ENCODE results near the gene MAPRE3. TPM values are rescaled to one million over a fixed set of nuclear protein-coding genes. Genes with fewer than 3 reads are reported as not detected.
A peak's percentile ranks its signal among the peaks of the same experiment; 100 is the strongest.
"Not testable (repeated sequence)": the region's sequence is repeated elsewhere in the genome, so short reads cannot be mapped to it uniquely, and the experiment has no call there.

Gene MAPRE3
- polyA plus RNA-seq, 4 donors: 11.2 to 16.6 (median 13.6) TPM

DNA sequence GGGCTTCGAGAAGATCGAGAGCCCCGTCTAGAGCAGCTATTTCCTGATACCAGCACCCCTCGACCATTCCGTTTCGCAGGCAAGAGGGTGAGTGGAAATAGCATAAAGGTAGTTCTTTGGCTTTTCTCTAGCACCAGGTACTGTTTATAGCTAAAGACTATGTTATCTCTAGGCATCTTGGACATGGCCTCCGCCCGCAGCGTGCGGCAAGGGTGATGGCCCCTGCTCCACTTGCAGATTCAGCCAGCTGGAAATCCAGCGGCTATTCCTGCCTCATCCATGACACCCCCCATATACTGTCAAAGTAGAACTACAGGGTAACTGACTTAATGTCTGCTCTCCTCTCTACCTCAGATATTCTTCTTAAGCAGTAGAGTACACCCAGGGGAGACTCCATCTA is 84.3 kb downstream of the MAPRE3 start:
- DNase-seq (ENCODE audit: low read depth in 4 of 4, low spot score in 2 of 4): no peak

DNA sequence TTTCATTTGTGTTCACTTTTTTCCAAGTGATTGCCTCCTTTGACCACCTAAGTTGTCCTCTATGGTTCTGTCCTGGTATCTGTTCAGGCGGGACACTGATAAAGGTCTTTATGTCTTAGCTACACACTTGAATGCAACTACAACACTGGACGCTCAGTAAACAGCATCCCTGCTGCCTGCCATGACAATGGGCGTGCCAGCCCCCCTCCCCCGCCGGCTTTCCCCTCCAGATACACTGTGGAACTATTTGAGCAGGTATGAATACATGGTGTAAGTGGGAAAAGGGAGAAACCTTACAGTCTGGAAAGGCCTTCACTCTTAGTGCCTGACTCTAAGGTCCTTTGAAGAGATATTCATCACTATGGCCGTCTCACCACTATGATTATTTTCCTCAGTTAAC is 86.7 kb downstream of the MAPRE3 start:
- DNase-seq (ENCODE audit: low read depth in 4 of 4, low spot score in 2 of 4): no peak

- DNase-seq (ENCODE audit: low read depth in 4 of 4, low spot score in 2 of 4): no peak
These were observed 87.8 kb downstream of the MAPRE3 start for GRCh38 chr2:27058210-27058609.

- DNase-seq (ENCODE audit: low read depth in 4 of 4, low spot score in 2 of 4): no peak
These were observed 88.8 kb downstream of the MAPRE3 start for GRCh38 chr2:27059141-27059820.

GRCh38 chr2:27060323-27060722 is 89.9 kb downstream of the MAPRE3 start:
- DNase-seq (ENCODE audit: low read depth in 4 of 4, low spot score in 2 of 4): no peak

- no peak for DNase-seq (ENCODE audit: low read depth in 4 of 4, low spot score in 2 of 4)
These were observed 94.7 kb downstream of the MAPRE3 start for GRCh38 chr2:27065128-27065527.

DNA sequence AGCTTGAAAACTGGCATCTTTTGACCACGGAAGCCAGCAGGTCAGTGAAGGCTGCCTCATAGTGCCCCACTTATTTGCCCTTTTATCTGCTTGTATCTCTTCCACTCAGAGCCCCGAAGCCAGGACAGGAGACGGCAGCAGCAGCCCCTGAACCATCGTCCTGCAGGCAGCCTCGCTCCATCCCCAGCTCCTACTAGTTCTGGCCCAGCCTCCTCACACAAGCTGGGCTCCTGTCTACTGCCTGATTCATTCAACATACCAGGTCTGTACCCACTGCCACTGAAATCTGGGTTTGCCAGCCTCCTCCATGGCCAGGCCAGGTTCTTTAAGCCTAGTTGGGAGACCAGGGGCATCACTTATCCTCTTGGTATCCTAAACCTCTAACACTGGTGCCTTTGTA is 96.9 kb downstream of the MAPRE3 start:
- DNase-seq (ENCODE audit: low read depth in 4 of 4, low spot score in 2 of 4): no peak

DNA sequence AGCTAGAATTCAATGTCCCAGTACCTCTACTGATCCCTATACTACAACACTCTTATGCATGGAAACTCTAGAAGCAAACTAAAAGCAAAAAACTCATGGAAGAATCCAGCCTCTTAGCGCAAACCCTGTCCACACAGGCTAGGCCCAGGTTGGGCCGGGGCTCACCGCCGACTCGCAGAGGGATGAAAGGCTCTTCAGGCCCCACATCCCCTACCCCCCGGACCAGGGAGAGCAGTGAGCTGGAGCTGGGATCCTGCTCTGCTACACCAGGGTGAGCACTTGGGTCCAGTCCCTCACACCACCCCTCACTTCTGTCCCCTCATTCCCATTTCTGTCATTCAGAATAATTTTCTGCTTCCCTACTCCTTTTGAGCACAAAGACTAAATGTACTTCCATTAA is 99.0 kb downstream of the MAPRE3 start:
- no peak for DNase-seq (ENCODE audit: low read depth in 4 of 4, low spot score in 2 of 4)

DNA sequence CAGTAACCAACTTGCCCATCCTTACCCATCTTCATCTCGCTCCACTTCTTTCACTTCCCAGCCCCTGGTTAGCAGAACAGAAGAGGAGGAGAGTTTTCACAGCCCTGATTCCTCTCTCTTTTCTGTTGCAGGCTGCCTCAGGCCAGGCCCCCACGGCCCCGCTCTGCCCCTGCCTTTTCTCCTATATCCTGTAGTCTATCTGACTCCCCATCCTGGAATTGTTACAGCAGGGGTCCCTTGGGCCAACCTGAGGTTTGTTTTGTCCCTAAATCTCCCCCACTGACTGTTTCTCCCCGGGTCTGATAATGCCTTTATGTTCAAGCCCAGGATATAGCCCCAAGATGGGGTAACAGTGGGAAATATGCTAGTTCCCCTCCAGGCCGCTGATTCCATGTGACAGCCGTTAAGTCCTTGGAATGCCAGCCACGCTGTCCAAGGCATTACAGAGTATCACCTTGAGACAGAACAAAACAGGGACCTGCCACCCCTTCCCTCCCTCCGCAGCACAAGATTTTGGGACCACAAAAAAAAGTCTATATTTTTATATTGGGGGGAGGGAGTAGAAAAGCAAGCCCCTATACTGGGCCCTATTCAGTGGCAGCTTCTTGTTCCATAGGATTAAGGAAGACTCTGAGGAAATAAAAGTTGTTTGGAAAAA is 99.7 kb downstream of the MAPRE3 start:
- DNase-seq (ENCODE audit: low read depth in 4 of 4, low spot score in 2 of 4): no peak

GRCh38 chr2:27070653-27071276 is 100.3 kb downstream of the MAPRE3 start:
- DNase-seq (ENCODE audit: low read depth in 4 of 4, low spot score in 2 of 4): no peak

GRCh38 chr2:27071277-27071989 is 101.0 kb downstream of the MAPRE3 start, which contains the start of gene OST4:
Gene OST4 (minus strand): TSS chr2:27071654.
- DNase-seq (ENCODE audit: low read depth in 4 of 4, low spot score in 2 of 4): peak in 2 of 4 donors; percentile 31 to 91

GRCh38 chr2:27071990-27072830 is 101.8 kb downstream of the MAPRE3 start:
- peak in 1 of 4 donors; percentile 86 for DNase-seq (ENCODE audit: low read depth in 4 of 4, low spot score in 2 of 4)

DNA sequence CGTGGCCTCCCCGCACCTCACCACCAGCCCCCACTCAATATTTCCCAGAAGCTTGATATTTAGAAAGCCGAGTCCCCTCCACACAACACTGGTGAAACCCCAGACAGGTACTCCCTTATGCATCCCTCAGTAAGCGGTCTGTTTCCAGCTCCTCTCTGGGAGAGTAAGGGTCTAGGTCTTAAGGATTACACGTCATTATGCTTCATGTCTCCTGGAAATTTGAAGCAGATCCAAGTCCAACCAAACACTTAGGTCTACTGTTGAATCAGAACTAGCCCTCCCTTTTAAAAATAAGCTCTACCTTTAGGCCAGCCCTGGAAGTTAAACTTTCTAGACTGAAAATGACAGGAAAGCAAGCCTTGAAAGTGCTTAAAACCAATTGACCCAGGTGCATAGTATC is 102.5 kb downstream of the MAPRE3 start:
- DNase-seq (ENCODE audit: low read depth in 4 of 4, low spot score in 2 of 4): no peak

- DNase-seq (ENCODE audit: low read depth in 4 of 4, low spot score in 2 of 4): no peak
These were observed 103.3 kb downstream of the MAPRE3 start for GRCh38 chr2:27073782-27074181.

- DNase-seq (ENCODE audit: low read depth in 4 of 4, low spot score in 2 of 4): no peak
These were observed 104.5 kb downstream of the MAPRE3 start for GRCh38 chr2:27074738-27075565.

DNA sequence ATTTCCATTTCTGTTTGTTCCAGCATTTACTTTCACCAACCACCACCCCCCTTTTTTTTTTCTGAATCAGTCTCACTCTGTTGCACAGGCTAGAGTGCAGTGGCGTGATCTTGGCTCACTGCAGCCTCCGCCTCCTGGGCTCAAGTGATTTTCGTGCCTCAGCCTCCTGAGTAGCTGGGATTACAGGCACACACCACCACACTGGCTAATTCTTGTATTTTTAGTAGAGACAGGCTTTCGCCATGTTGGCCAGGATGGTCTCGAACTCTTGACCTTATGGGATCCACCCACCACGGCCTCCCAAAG is 105.1 kb downstream of the MAPRE3 start:
- DNase-seq (ENCODE audit: low read depth in 4 of 4, low spot score in 2 of 4): not testable (repeated sequence)

DNA sequence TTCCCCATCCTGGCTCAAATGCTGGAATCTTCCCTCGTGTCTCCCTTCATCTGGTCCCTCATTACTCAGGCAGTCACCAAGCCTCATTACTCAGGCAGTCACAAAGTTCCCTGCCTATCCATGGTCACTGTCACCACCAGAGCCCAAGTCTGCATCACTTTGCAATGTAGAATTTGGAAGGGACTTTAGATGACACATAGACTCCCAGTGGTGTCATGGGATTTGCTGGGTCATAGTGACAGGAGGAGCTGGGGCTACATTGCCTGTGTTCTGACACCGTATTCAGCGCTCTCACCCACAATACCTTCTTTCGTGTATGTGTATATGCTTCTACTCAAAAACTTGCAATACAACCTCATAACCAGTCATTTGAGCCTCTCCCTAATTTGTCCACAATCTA is 105.9 kb downstream of the MAPRE3 start:
- no peak for DNase-seq (ENCODE audit: low read depth in 4 of 4, low spot score in 2 of 4)
